HepG2 (cell line): ENCODE measurements around the gene DUOXA2. TPM values are rescaled to one million over a fixed set of nuclear protein-coding genes. Genes with fewer than 3 reads are reported as not detected.
A peak's percentile ranks its signal among the peaks of the same experiment; 100 is the strongest.

Experiments
- ARID2 ChIP-seq: sonication (generic); formaldehyde crosslinking; IDR thresholded peaks from 2 replicates; pipeline ENCODE4 v1.8.1; 2022; ENCODE audit warnings: mild to moderate bottlenecking, missing genetic modification reagents, borderline replicate concordance
- EP300 ChIP-seq, 3 experiments: sonication (generic) in 1 of 3; formaldehyde crosslinking in 1 of 3; IDR thresholded peaks; 2 replicates each; pipeline versions ENCODE4 v1.5.1 to v1.6.1; 2011 to 2020; ENCODE audit warnings: low read depth in 2 of 3, low read length in 2 of 3, borderline replicate concordance in 1 of 3, improper control_type of control experiment in 1 of 3, mild to moderate bottlenecking in 1 of 3, missing genetic modification reagents in 1 of 3, moderate library complexity in 1 of 3
- IKZF4 ChIP-seq: sonication (generic); formaldehyde crosslinking; IDR thresholded peaks from 2 replicates; pipeline ENCODE4 v1.5.1; 2020; ENCODE audit warnings: borderline replicate concordance, mild to moderate bottlenecking, low read depth, missing genetic modification reagents; ENCODE audit errors: not compliant biosample characterization
- KLF9 ChIP-seq: IDR thresholded peaks from 2 replicates; pipeline ENCODE4 v1.6.1; 2016; ENCODE audit warnings: low read depth
- MBNL3 ChIP-seq: fragments of 250-450 bp; sonication (Bioruptor Pico); conservative IDR thresholded peaks from 2 replicates; pipeline ENCODE4 v1.8.0; 2022; ENCODE audit warnings: mild to moderate bottlenecking, inconsistent platforms
- PCBP2 ChIP-seq: fragments of 200-400 bp; formaldehyde crosslinking; optimal IDR thresholded peaks from 2 replicates; pipeline ENCODE3; 2018; ENCODE audit warnings: low read length, low read depth; ENCODE audit not compliant: poor library complexity, severe bottlenecking
- RARG ChIP-seq: sonication (generic); formaldehyde crosslinking; IDR thresholded peaks from 2 replicates; pipeline ENCODE4 v1.4.0; 2020; ENCODE audit warnings: low read depth, mild to moderate bottlenecking, missing genetic modification reagents
- RFX5 ChIP-seq: IDR thresholded peaks from 2 replicates; pipeline ENCODE4 v1.6.1; 2011; ENCODE audit warnings: low read depth, low read length, improper control_type of control experiment
- SALL1 ChIP-seq: sonication (generic); formaldehyde crosslinking; IDR thresholded peaks from 2 replicates; pipeline ENCODE4 v1.8.0; 2022; ENCODE audit warnings: mild to moderate bottlenecking, missing genetic modification reagents
- SP140L ChIP-seq: sonication (generic); formaldehyde crosslinking; IDR thresholded peaks from 2 replicates; pipeline ENCODE4 v1.4.0; 2020; ENCODE audit warnings: missing genetic modification reagents, borderline replicate concordance
- TAF1 ChIP-seq: sonication (generic); formaldehyde crosslinking; IDR thresholded peaks from 2 replicates; pipeline ENCODE4 v1.4.0; 2020; ENCODE audit warnings: missing genetic modification reagents
- ZNF709 ChIP-seq: sonication (generic); formaldehyde crosslinking; IDR thresholded peaks from 2 replicates; pipeline ENCODE4 v1.5.0; 2020; ENCODE audit warnings: mild to moderate bottlenecking, missing genetic modification reagents
- polyA plus RNA-seq, 8 experiments: library from polyadenylated mRNA; depleted of rRNA in 3 of 8; stranded (reverse) in 7 of 8; unstranded in 1 of 8; fragments of >200 nt; fragmentation: Illumina TruSeq in 4 of 8; extraction: Trizol in 4 of 8; gene quantifications; 2 replicates each; pipeline versions ENCODE4 v1.2.1 to v1.2.3, GENCODE V29; 2011 to 2016; ENCODE audit warnings: low read depth in 4 of 8, missing spikeins in 1 of 8, mixed read lengths in 1 of 8; ENCODE audit not compliant: insufficient read depth in 1 of 8
- total RNA-seq, 5 experiments: library from RNA; depleted of rRNA; stranded (reverse); fragments of >200 nt; fragmentation: Illumina TruSeq; extraction: Trizol; gene quantifications; 2 replicates each; pipeline ENCODE4 v1.2.3, GENCODE V29; 2016; ENCODE audit warnings: low read depth in 1 of 5
- TF ChIP-seq, protein P1 (sequence below): sonication (generic); formaldehyde crosslinking; IDR thresholded peaks from 2 replicates; pipeline ENCODE4 v1.5.0; 2020; ENCODE audit warnings: mild to moderate bottlenecking, missing genetic modification reagents
- TF ChIP-seq, protein P2 (sequence below): fragments of 450-650 bp; IDR thresholded peaks from 2 replicates; pipeline ENCODE4 v1.6.1; 2017; ENCODE audit warnings: mild to moderate bottlenecking
- TF ChIP-seq, protein P3 (sequence below): IDR thresholded peaks from 2 replicates; pipeline ENCODE4 v1.6.1; 2016
- TF ChIP-seq, protein P4 (sequence below): sonication (generic); formaldehyde crosslinking; IDR thresholded peaks from 2 replicates; pipeline ENCODE4 v1.9.0; 2021; ENCODE audit warnings: missing genetic modification reagents, borderline replicate concordance

Gene DUOXA2
- total and polyA plus RNA-seq, 2 of the 13 experiments (the other 11 are each of a cell fraction or from before 2014, with no cell fraction given), result 0.32 TPM; not detected in 1

DNA sequence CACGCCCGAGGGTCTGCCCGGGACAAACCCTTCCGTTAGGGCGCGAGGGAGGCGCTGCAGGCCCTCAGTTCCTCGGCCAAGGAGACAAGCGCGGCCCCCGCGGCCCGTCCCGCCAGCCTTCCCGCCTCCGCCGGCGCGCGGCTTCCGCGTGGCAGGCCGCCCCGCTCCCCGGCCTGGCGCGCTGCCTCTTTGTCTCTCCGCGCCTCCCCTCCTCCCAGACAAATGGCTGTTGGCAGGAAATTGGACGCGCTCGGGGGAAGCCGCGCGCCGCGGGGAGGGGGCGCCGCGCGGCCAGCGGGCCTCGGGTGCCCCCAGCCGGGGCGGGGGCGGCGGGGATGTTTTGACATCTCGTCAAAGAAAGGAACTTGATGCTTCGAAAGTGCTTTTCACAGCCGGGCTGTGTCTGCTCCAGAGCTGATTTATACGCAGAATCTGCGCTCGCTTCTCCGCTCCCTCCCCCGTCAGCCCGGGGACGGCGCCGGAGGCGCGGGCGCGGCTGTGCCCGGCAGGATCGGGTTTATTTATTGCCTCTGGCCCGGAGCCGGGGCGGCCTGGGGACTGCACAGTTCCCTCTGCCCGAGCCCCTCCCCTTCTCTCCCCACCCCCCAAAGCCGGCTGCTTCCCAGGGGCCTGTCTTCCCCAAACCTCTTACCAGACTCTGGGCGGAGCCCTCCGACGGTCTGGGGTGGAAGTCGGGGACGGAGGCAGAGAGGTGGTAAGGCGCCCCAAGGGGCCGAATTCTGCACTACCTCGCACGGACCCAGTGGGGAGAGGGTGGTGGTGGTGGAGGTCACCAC, 52.9 kb downstream of the DUOXA2 start (continued):
- TF ChIP-seq, protein P1, sequence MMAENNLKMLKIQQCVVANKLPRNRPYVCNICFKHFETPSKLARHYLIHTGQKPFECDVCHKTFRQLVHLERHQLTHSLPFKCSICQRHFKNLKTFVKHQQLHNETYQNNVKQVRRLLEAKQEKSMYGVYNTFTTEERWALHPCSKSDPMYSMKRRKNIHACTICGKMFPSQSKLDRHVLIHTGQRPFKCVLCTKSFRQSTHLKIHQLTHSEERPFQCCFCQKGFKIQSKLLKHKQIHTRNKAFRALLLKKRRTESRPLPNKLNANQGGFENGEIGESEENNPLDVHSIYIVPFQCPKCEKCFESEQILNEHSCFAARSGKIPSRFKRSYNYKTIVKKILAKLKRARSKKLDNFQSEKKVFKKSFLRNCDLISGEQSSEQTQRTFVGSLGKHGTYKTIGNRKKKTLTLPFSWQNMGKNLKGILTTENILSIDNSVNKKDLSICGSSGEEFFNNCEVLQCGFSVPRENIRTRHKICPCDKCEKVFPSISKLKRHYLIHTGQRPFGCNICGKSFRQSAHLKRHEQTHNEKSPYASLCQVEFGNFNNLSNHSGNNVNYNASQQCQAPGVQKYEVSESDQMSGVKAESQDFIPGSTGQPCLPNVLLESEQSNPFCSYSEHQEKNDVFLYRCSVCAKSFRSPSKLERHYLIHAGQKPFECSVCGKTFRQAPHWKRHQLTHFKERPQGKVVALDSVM (CRISPR knock-in tag), result no peak
- TF ChIP-seq IKZF4 (CRISPR knock-in tag) (no peak), SP140L (CRISPR knock-in tag) (no peak), RARG (CRISPR knock-in tag) (no peak), ZNF709 (no peak), EP300 (IDR thresholded peaks at IDR 0.05; ENCODE audit: low read depth in 2 of 2, low read length in 2 of 2) (no peak), EP300 (CRISPR knock-in tag; IDR thresholded peaks at IDR 0.05; ENCODE audit: borderline replicate concordance) (no peak), ARID2 (CRISPR knock-in tag) (no peak), TAF1 (CRISPR knock-in tag) (no peak; the same call in 1 of the 2 replicates), MBNL3 (CRISPR knock-in tag) (no peak), SALL1 (CRISPR knock-in tag) (peak; percentile 64; the same call in 1 of the 2 replicates), PCBP2 (no peak), RFX5 (no peak), KLF9 (CRISPR knock-in tag) (no peak)
- TF ChIP-seq, protein P2, sequence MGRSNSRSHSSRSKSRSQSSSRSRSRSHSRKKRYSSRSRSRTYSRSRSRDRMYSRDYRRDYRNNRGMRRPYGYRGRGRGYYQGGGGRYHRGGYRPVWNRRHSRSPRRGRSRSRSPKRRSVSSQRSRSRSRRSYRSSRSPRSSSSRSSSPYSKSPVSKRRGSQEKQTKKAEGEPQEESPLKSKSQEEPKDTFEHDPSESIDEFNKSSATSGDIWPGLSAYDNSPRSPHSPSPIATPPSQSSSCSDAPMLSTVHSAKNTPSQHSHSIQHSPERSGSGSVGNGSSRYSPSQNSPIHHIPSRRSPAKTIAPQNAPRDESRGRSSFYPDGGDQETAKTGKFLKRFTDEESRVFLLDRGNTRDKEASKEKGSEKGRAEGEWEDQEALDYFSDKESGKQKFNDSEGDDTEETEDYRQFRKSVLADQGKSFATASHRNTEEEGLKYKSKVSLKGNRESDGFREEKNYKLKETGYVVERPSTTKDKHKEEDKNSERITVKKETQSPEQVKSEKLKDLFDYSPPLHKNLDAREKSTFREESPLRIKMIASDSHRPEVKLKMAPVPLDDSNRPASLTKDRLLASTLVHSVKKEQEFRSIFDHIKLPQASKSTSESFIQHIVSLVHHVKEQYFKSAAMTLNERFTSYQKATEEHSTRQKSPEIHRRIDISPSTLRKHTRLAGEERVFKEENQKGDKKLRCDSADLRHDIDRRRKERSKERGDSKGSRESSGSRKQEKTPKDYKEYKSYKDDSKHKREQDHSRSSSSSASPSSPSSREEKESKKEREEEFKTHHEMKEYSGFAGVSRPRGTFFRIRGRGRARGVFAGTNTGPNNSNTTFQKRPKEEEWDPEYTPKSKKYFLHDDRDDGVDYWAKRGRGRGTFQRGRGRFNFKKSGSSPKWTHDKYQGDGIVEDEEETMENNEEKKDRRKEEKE, result no peak
- TF ChIP-seq, protein P3, sequence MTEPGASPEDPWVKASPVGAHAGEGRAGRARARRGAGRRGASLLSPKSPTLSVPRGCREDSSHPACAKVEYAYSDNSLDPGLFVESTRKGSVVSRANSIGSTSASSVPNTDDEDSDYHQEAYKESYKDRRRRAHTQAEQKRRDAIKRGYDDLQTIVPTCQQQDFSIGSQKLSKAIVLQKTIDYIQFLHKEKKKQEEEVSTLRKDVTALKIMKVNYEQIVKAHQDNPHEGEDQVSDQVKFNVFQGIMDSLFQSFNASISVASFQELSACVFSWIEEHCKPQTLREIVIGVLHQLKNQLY, result no peak
- TF ChIP-seq, protein P4, sequence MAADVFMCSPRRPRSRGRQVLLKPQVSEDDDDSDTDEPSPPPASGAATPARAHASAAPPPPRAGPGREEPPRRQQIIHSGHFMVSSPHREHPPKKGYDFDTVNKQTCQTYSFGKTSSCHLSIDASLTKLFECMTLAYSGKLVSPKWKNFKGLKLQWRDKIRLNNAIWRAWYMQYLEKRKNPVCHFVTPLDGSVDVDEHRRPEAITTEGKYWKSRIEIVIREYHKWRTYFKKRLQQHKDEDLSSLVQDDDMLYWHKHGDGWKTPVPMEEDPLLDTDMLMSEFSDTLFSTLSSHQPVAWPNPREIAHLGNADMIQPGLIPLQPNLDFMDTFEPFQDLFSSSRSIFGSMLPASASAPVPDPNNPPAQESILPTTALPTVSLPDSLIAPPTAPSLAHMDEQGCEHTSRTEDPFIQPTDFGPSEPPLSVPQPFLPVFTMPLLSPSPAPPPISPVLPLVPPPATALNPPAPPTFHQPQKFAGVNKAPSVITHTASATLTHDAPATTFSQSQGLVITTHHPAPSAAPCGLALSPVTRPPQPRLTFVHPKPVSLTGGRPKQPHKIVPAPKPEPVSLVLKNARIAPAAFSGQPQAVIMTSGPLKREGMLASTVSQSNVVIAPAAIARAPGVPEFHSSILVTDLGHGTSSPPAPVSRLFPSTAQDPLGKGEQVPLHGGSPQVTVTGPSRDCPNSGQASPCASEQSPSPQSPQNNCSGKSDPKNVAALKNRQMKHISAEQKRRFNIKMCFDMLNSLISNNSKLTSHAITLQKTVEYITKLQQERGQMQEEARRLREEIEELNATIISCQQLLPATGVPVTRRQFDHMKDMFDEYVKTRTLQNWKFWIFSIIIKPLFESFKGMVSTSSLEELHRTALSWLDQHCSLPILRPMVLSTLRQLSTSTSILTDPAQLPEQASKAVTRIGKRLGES (CRISPR knock-in tag), result no peak
